Effector memory CD4-positive, alpha-beta T cell (primary cell): Measurements from ENCODE around the gene GAS5.
"Not testable (repeated sequence)": the region's sequence is repeated elsewhere in the genome, so short reads cannot be mapped to it uniquely, and the experiment has no call there.

Experiments
- DNase-seq, 3 donors: peaks; one replicate each; pipeline ENCODE4 v3.0.0-alpha.2; 2020
- H3K27ac ChIP-seq: 2 replicates; pipeline ENCODE4 v1.7.0; 2013; ENCODE audit warnings: mild to moderate bottlenecking, low read length, moderate library complexity; ENCODE audit not compliant: insufficient read depth, poor library complexity, severe bottlenecking
- H3K27me3 ChIP-seq: replicated peaks from 2 replicates; pipeline ENCODE4 v1.7.0; 2013; ENCODE audit warnings: mild to moderate bottlenecking, low read length; ENCODE audit not compliant: insufficient read depth, control insufficient read depth, poor library complexity, severe bottlenecking
- H3K36me3 ChIP-seq: 2 replicates; pipeline ENCODE4 v1.7.0; 2013; ENCODE audit warnings: mild to moderate bottlenecking, low read length, moderate library complexity; ENCODE audit not compliant: control insufficient read depth, insufficient read depth
- H3K4me1 ChIP-seq: 2 replicates; pipeline ENCODE4 v1.7.0; 2013; ENCODE audit warnings: low read length, mild to moderate bottlenecking; ENCODE audit not compliant: control insufficient read depth, insufficient read depth, poor library complexity, severe bottlenecking
- H3K4me3 ChIP-seq: 2 replicates; pipeline ENCODE4 v1.7.0; 2013; ENCODE audit warnings: low read length, low read depth, mild to moderate bottlenecking; ENCODE audit not compliant: insufficient read depth, poor library complexity, severe bottlenecking
- H3K9me3 ChIP-seq: 2 replicates; pipeline ENCODE4 v1.7.0; 2013; ENCODE audit warnings: mild to moderate bottlenecking, low read length, moderate library complexity; ENCODE audit not compliant: control insufficient read depth

The GAS5 gene

DNA sequence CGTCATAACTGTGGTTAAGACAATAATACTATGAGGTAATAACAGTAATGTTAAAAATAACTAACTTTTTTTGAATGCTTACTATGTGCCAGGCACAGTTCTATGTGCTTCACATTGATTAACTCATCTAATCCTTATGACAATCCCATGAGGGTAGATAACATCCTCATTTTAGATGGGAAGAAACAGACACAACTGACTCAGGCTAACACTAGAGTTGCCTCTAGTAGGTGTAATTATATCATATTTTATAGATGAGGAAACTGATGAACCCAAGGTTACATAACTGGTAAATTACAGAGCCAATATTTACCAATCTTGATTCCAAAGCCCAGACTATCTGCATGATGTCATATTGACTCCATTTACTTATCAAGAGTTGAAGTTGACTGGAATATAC, 25.8 kb upstream of the GAS5 start:
- Histone ChIP-seq H3K27ac (no peak overlapping the region), H3K9me3 (no peaks in the 10 kb centered on the region), H3K4me3 (no peak overlapping the region), H3K4me1 (no peaks in the 10 kb centered on the region), H3K27me3 (no peaks in the 10 kb centered on the region), H3K36me3 (no peaks in the 10 kb centered on the region)
- DNase-seq, result no peak

DNA sequence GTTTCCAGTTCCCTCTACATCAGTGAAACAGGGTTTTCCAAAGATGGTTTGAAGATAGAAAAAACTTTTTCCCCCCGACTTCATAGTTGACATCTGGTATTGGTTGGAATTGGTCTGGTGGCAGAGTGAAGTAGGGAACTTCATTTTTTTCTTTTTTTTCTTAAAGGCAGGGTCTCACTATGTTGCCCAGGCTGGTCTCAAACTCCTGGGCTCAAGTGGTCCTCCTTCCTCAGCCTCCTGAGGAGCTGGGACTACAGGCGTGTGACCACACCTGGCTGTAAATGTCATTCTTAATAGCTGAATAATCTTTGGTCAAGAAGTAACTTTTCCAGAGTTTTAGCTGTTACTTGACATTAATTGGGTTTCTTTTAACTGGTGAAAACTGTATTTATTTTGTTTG, 22.1 kb upstream of the GAS5 start:
- Histone ChIP-seq H3K4me1 (no peaks in the 10 kb centered on the region), H3K36me3 (peaks cover 20% of the 10 kb centered on the region), H3K27ac (no peak overlapping the region), H3K9me3 (no peaks in the 10 kb centered on the region), H3K27me3 (no peaks in the 10 kb centered on the region), H3K4me3 (no peak overlapping the region)
- DNase-seq, result no peak

DNA sequence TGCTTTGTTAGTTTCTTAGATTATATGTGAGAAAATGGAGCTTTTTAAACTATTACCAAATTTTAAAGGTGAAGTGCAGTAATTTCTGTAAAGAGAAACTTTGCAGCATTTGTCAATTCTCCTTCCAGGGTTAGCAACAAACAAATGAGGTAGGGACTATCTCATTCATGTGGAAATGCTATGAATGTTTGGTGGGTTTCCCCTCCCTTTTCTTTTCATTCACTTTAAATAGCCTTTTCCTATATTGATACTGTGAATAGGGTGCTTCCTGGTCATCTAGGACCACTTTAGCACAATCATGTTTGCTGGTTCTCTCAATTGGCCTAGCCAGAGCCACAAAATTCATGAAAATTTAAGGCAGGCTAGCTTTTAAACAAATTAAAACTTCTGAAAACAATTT, 21.0 kb upstream of the GAS5 start:
- H3K27ac ChIP-seq, result no peak overlapping the region
- H3K4me3 ChIP-seq, result no peak overlapping the region
- H3K4me1 ChIP-seq, result no peaks in the 10 kb centered on the region
- H3K27me3 ChIP-seq, result no peaks in the 10 kb centered on the region
- H3K36me3 ChIP-seq, result peaks cover 20% of the 10 kb centered on the region
- DNase-seq, result no peak
- H3K9me3 ChIP-seq, result no peaks in the 10 kb centered on the region

DNA sequence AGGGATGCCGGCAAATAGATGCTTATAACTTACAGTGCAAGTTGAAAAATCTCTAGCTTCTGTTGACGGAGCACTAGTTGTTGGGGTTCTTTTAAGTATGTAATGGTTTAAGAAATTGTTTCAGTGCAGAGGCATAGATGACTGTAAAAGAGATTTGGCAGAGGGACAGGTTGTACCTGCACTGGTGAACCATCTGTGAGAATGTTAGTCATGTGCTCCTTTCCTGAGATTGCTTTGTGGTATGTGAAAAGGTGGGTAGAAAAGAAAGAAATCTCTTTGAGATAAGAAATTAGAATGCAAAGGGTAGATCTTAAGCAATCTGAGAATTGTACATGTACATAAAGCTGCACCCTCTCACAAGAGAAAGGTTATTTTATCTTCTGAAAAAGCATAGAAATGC, 19.8 kb upstream of the GAS5 start:
- DNase-seq, result no peak
- Histone ChIP-seq H3K4me1 (no peaks in the 10 kb centered on the region), H3K36me3 (peaks cover 20% of the 10 kb centered on the region), H3K4me3 (no peak overlapping the region), H3K27me3 (no peaks in the 10 kb centered on the region), H3K27ac (no peak overlapping the region), H3K9me3 (no peaks in the 10 kb centered on the region)

DNA sequence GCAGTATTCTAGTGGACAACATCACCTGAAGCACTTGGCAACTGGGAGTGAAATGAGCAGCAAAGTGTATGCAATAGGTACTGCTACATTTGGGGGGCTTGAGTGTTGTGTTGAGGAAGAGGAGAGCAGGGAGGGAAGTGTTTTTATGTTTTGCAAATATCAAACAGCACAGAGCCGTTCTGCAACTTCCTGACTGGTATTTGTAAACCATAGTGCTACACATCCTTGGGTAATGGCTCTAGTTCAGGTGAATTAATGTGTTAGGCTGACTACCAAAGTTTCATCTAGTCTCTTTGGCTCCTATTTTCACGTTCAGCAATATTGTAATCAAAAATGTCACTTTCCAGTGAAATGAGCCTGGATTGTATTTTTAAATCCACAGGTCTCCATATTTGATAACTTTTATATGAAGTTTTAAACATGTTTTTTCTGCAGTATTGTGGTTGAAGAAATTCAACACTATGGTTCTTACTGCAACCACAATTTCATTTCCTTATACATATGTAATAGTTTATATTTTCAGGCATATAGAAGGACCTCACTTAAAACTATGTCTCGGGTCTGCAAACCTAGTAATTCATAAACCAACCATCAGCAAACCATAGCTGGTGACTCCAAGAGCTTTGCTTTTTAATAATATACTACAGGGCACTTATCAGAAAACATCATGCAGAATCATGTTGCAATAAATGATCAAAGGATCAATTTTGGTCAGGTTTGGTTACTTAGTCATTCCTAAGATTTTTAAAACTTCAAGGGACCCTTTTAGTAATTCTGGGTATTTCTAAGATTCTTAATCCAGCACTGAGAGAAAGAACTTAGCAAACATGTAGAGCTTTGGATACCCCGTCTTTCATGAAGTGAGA, 19.2 kb upstream of the GAS5 start:
- no peak overlapping the region for H3K4me3 ChIP-seq
- peaks cover 20% of the 10 kb centered on the region for H3K36me3 ChIP-seq
- no peak overlapping the region for H3K27ac ChIP-seq
- H3K9me3 ChIP-seq, result no peaks in the 10 kb centered on the region
- DNase-seq, result no peak
- H3K27me3 ChIP-seq, result no peaks in the 10 kb centered on the region
- H3K4me1 ChIP-seq, result no peaks in the 10 kb centered on the region

DNA sequence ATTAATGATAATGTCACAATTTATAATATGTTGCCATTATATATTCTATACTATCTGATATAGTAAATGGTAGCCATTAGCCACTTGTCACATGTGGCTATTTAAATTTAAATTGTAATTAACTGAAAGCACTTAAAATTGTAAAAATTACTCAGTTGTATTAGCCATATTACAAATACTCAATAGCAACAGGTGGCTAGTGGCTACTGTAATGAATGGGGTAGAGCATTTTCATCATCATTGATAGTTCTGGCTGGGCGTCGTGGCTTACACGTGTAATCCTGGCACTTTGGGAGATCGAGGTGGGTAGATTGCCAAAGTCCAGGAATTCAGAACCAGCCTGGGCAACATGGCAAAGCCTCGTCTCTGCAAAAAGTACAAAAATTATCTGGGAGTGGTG, 16.9 kb upstream of the GAS5 start:
- no peak for DNase-seq
- Histone ChIP-seq H3K9me3 (no peaks in the 10 kb centered on the region), H3K4me1 (no peaks in the 10 kb centered on the region), H3K27ac (no peak overlapping the region), H3K4me3 (no peak overlapping the region), H3K27me3 (no peaks in the 10 kb centered on the region), H3K36me3 (peaks cover 20% of the 10 kb centered on the region)

DNA sequence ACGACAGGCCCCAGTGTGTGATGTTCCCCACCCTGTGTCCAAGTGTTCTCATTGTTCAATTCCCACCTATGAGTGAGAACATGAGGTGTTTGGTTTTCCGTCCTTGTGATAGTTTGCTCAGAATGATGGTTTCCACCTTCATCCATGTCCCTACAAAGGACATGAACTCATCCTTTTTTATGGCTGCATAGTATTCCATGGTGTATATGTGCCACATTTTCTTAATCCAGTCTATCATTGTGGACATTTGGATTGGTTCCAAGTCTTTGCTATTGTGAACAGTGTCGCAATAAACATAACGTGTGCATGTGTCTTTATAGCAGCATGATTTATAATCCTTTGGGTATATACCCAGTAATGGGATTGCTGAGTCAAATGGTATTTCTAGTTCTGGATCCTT, 13.3 kb upstream of the GAS5 start:
- H3K36me3 ChIP-seq, result peaks cover 12% of the 10 kb centered on the region
- not testable (repeated sequence) for H3K9me3 ChIP-seq, H3K27me3 ChIP-seq, H3K4me3 ChIP-seq, H3K4me1 ChIP-seq, H3K27ac ChIP-seq, DNase-seq

DNA sequence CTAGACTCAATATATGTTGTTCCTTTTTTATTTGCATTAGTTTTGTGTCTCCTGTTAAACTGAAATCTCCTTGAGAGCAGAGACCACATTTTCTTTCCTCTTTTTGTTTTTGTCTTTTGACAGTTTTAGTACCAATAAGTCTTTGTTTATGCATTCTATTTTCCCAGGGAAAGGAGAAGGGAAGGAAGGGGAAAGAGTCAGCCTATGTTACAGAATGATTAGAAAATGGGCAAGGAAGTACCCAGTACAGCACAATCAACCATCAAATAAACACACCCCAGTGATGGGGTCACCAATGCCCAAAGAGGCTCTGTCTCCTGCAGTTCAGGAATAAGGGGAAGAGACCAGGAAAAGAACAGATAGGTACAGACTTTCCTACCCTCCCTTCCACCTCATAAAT, 10.5 kb upstream of the GAS5 start:
- H3K9me3 ChIP-seq, result no peaks in the 10 kb centered on the region
- H3K27me3 ChIP-seq, result no peaks in the 10 kb centered on the region
- peaks cover 4% of the 10 kb centered on the region for H3K36me3 ChIP-seq
- DNase-seq, result no peak
- no peak overlapping the region for H3K27ac ChIP-seq
- H3K4me1 ChIP-seq, result no peaks in the 10 kb centered on the region
- no peak overlapping the region for H3K4me3 ChIP-seq

DNA sequence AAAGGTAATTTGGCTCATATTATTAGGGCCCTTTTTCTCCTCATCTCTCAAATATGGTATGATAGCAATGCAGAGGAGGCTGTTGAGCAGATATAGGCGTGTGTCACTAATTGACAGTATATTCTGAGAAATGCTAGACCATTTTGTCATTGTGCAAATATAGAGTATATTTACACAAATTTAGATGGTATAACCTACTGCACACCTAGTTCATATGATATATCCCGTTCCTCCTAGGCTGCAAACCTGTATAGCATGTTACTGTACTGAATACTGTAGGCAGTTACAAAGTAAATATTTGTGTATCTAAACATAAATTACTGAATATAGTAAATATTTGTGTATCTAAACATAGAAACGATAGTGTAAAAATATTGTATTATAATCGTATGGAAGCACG, 8.9 kb upstream of the GAS5 start:
- DNase-seq, result no peak
- no peak overlapping the region for H3K4me3 ChIP-seq
- H3K9me3 ChIP-seq, result no peaks in the 10 kb centered on the region
- no peaks in the 10 kb centered on the region for H3K27me3 ChIP-seq
- no peak overlapping the region for H3K27ac ChIP-seq
- peaks cover 2% of the 10 kb centered on the region for H3K4me1 ChIP-seq
- H3K36me3 ChIP-seq, result peaks cover 4% of the 10 kb centered on the region

DNA sequence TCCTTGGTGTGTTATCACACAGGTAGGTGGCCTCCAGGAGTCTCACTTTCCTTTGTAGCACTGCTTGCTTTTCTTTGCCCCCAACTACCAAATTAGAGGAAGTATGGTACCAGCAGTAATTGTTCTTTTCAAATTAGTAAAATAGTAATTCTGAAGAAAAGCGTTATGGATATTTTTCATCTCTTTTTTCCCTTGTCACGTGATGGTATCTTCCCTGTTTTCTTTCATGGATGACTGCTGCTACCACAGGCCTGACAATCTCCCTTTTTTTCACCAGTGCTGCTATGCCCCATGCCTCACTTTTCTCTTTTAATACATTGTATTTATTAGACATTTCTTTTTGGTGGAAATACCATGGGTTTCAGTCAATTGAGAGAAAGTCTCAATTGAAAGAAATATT, 3.7 kb upstream of the GAS5 start:
- H3K36me3 ChIP-seq, result peaks cover 4% of the 10 kb centered on the region
- no peak overlapping the region for H3K4me3 ChIP-seq
- peak overlapping the region; percentile 18 for H3K27ac ChIP-seq
- DNase-seq, result no peak
- peaks cover 22% of the 10 kb centered on the region for H3K4me1 ChIP-seq
- H3K9me3 ChIP-seq, result no peaks in the 10 kb centered on the region
- H3K27me3 ChIP-seq, result no peaks in the 10 kb centered on the region
